Suprapubic skin (tissue), 4 donors: ENCODE data around the gene COL4A1. TPM values are rescaled to one million over a fixed set of nuclear protein-coding genes. Genes with fewer than 3 reads are reported as not detected.
A peak's percentile ranks its signal among the peaks of the same experiment; 100 is the strongest.

Experiments used
- DNase-seq, 2 donors: peaks; one replicate each; pipeline ENCODE4 v3.0.0-alpha.2; 2019; ENCODE audit warnings: low spot score in 2 of 2
- H3K27ac ChIP-seq: fragments of 200-600 bp; sonication (generic); one replicate; pipeline ENCODE4 v1.5.1; 2019
- H3K27me3 ChIP-seq: fragments of 200-600 bp; sonication (generic); one replicate; pipeline ENCODE4 v1.5.1; 2019
- H3K36me3 ChIP-seq: fragments of 200-600 bp; sonication (generic); one replicate; pipeline ENCODE4 v1.5.1; 2019
- H3K4me1 ChIP-seq: fragments of 200-600 bp; sonication (generic); one replicate; pipeline ENCODE4 v1.5.1; 2019
- H3K4me3 ChIP-seq: fragments of 200-600 bp; sonication (generic); one replicate; pipeline ENCODE4 v1.5.1; 2019; ENCODE audit warnings: mild to moderate bottlenecking
- H3K9me3 ChIP-seq: fragments of 200-600 bp; sonication (generic); one replicate; pipeline ENCODE4 v1.5.1; 2019
- EP300 ChIP-seq: sonication (generic); formaldehyde crosslinking; IDR thresholded peaks from one replicate; pipeline ENCODE4 v1.6.1; 2017; ENCODE audit warnings: antibody characterized with exemption
- POLR2A ChIP-seq, 2 donors: fragments of 450-650 bp; IDR thresholded peaks; one replicate each; pipeline ENCODE4 v1.6.1; 2017; ENCODE audit warnings: antibody characterized with exemption in 2 of 2, mild to moderate bottlenecking in 2 of 2, moderate library complexity in 2 of 2
- POLR2AphosphoS5 ChIP-seq, 3 donors: sonication (generic); formaldehyde crosslinking; IDR thresholded peaks; one replicate each; pipeline ENCODE4 v1.6.1; 2017; ENCODE audit warnings: antibody characterized with exemption in 3 of 3
- WGBS: methylation state at CpG from one replicate; pipeline ENCODE4 v1.1.5; 2018; 5-methylcytosine and 5-hydroxymethylcytosine counted together
- total RNA-seq, 4 donors: library from RNA; depleted of rRNA; stranded (reverse); fragments of >200 nt; gene quantifications; one replicate each; pipeline ENCODE4 v1.1.0, GENCODE V29; 2016
- TF ChIP-seq, protein P1 (sequence below), 2 donors: fragments of 200-600 bp in 1 of 2; fragments of 450-650 bp in 1 of 2; sonication (generic) in 1 of 2; IDR thresholded peaks; one replicate each; pipeline ENCODE4 v1.5.1; 2016 to 2019; ENCODE audit warnings: antibody characterized with exemption in 2 of 2, mild to moderate bottlenecking in 1 of 2, moderate library complexity in 1 of 2

Gene COL4A1
- total RNA-seq, 4 donors from 2014 or later: 36.7 to 60.8 (median 43.6) TPM

GRCh38 chr13:110129076-110129475, 177.9 kb downstream of the COL4A1 start:
- TF ChIP-seq, protein P1, sequence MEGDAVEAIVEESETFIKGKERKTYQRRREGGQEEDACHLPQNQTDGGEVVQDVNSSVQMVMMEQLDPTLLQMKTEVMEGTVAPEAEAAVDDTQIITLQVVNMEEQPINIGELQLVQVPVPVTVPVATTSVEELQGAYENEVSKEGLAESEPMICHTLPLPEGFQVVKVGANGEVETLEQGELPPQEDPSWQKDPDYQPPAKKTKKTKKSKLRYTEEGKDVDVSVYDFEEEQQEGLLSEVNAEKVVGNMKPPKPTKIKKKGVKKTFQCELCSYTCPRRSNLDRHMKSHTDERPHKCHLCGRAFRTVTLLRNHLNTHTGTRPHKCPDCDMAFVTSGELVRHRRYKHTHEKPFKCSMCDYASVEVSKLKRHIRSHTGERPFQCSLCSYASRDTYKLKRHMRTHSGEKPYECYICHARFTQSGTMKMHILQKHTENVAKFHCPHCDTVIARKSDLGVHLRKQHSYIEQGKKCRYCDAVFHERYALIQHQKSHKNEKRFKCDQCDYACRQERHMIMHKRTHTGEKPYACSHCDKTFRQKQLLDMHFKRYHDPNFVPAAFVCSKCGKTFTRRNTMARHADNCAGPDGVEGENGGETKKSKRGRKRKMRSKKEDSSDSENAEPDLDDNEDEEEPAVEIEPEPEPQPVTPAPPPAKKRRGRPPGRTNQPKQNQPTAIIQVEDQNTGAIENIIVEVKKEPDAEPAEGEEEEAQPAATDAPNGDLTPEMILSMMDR (IDR thresholded peaks at IDR 0.05): no peak
- no peak for TF ChIP-seq POLR2A (IDR thresholded peaks at IDR 0.05)
- no peak for TF ChIP-seq POLR2AphosphoS5 (IDR thresholded peaks at IDR 0.05)
- no peak for TF ChIP-seq EP300
- no peak for DNase-seq
- 92% methylated on average over 17 of the region's 17 CpGs for WGBS
- peaks cover 16% of the 10 kb centered on the region for H3K4me1 ChIP-seq
- no peak overlapping the region for H3K4me3 ChIP-seq
- no peaks in the 10 kb centered on the region for H3K9me3 ChIP-seq
- no peak overlapping the region for H3K27ac ChIP-seq
- no peaks in the 10 kb centered on the region for H3K36me3 ChIP-seq
- H3K27me3 ChIP-seq: peaks cover 16% of the 10 kb centered on the region

DNA sequence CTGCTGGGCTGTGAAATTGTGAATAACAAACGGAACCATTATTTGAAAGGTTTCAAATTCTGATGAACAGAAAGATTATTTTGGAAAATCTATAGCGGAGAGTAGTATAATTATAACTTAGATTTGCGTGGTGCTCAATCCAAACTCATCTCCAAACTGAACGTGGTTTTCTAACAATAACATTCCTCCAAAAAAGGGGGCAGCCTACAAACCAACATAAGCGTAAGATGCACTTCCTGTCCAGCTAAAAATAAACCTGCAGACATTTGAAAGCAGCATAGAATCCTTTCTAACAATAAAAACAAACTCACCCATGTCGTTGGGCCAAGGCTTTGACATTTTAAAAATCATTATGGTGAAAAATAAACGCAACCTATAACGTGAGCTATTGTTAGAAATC, 178.4 kb downstream of the COL4A1 start:
- no peaks in the 10 kb centered on the region for H3K36me3 ChIP-seq
- H3K4me1 ChIP-seq: peaks cover 16% of the 10 kb centered on the region
- no peak overlapping the region for H3K4me3 ChIP-seq
- DNase-seq: no peak
- TF ChIP-seq POLR2A (IDR thresholded peaks at IDR 0.05) (no peak), POLR2AphosphoS5 (IDR thresholded peaks at IDR 0.05) (no peak), EP300 (no peak)
- TF ChIP-seq, protein P1 (IDR thresholded peaks at IDR 0.05): no peak
- 76% methylated on average over 8 of the region's 8 CpGs for WGBS
- H3K9me3 ChIP-seq: no peaks in the 10 kb centered on the region
- peaks cover 16% of the 10 kb centered on the region for H3K27me3 ChIP-seq
- no peak overlapping the region for H3K27ac ChIP-seq

- 66% methylated on average over 6 of the region's 6 CpGs for WGBS
- no peaks in the 10 kb centered on the region for H3K9me3 ChIP-seq
- peaks cover 16% of the 10 kb centered on the region for H3K4me1 ChIP-seq
- H3K36me3 ChIP-seq: no peaks in the 10 kb centered on the region
- H3K27me3 ChIP-seq: peaks cover 18% of the 10 kb centered on the region
- no peak for TF ChIP-seq POLR2AphosphoS5 (IDR thresholded peaks at IDR 0.05)
- no peak for TF ChIP-seq POLR2A (IDR thresholded peaks at IDR 0.05)
- TF ChIP-seq, protein P1 (IDR thresholded peaks at IDR 0.05): no peak
- TF ChIP-seq EP300: no peak
- no peak overlapping the region for H3K4me3 ChIP-seq
- H3K27ac ChIP-seq: no peak overlapping the region
- DNase-seq: no peak
Observed at GRCh38 chr13:110127986-110128511, 178.9 kb downstream of the COL4A1 start.

- no peak overlapping the region for H3K4me3 ChIP-seq
- TF ChIP-seq POLR2AphosphoS5 (IDR thresholded peaks at IDR 0.05): peak in 1 of 3 donors; percentile 4
- TF ChIP-seq, protein P1 (IDR thresholded peaks at IDR 0.05): no peak
- no peak for DNase-seq
- peak overlapping the region; percentile 52 for H3K27ac ChIP-seq
- no peaks in the 10 kb centered on the region for H3K36me3 ChIP-seq
- peaks cover 16% of the 10 kb centered on the region for H3K4me1 ChIP-seq
- peaks cover 18% of the 10 kb centered on the region for H3K27me3 ChIP-seq
- no peaks in the 10 kb centered on the region for H3K9me3 ChIP-seq
- WGBS: 8% methylated on average over 12 of the region's 12 CpGs
Observed at GRCh38 chr13:110126391-110126961, 180.5 kb downstream of the COL4A1 start.

DNA sequence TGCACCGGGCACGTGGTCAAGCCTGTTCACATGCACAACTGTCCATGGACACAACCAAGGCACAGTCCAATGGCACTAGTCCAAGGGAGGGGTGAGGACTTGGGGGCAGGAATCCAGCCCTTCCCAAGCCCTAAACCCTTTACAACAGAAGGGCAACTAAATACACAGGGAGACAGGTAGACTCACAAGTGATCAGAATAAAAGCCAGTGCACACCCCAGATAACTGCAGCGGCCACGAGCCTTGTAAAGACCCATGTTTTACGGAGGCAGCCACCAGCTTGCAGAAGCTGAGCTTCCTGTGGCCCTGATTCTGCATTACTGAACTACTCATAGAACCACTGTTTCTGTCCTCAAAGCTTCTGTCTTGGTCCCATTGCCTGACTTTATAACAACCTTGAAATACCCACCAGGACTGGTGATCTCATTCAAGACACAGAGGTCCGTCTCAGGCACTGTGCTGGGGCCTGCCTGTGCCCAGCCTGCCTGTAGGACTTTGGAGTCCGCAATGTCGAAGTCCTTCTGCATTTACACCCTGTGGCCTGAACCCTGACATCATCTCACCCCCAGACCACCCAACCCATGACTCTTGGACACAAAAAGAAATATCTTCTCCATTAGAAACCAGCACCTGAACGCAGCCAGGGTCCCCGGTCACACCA, 181.2 kb downstream of the COL4A1 start:
- 91% methylated on average over 7 of the region's 10 CpGs for WGBS
- H3K9me3 ChIP-seq: no peaks in the 10 kb centered on the region
- peaks cover 17% of the 10 kb centered on the region for H3K27me3 ChIP-seq
- no peak overlapping the region for H3K4me3 ChIP-seq
- H3K27ac ChIP-seq: no peak overlapping the region
- no peak for TF ChIP-seq POLR2AphosphoS5 (IDR thresholded peaks at IDR 0.05)
- TF ChIP-seq, protein P1 (IDR thresholded peaks at IDR 0.05): no peak
- no peak for TF ChIP-seq POLR2A (IDR thresholded peaks at IDR 0.05)
- TF ChIP-seq EP300: no peak
- DNase-seq: no peak
- H3K4me1 ChIP-seq: peaks cover 16% of the 10 kb centered on the region
- H3K36me3 ChIP-seq: no peaks in the 10 kb centered on the region
